SK-N-SH treated with all-trans-retinoic acid at 6 μM for 48 hours (cell line): Measurements from ENCODE around the gene LARGE1.

Source experiments
- BACH2 ChIP-seq: fragments of 250-450 bp; sonication (Bioruptor Pico); IDR thresholded peaks from 2 replicates; pipeline ENCODE4 v1.9.0; 2021; ENCODE audit warnings: mild to moderate bottlenecking, borderline replicate concordance
- CSDC2 ChIP-seq: fragments of 250-450 bp; sonication (Bioruptor Pico); IDR thresholded peaks from 2 replicates; pipeline ENCODE4 v1.5.0; 2020; ENCODE audit warnings: mild to moderate bottlenecking, moderate library complexity
- ISL1 ChIP-seq: fragments of 250-450 bp; sonication (Bioruptor Pico); IDR thresholded peaks from 2 replicates; pipeline ENCODE4 v2.1.2; 2022; ENCODE audit warnings: mild to moderate bottlenecking, moderate library complexity
- RARB ChIP-seq: fragments of 250-450 bp; sonication (Bioruptor Pico); IDR thresholded peaks from 2 replicates; pipeline ENCODE4 v1.8.0; 2021; ENCODE audit warnings: mild to moderate bottlenecking, moderate library complexity
- SNAI2 ChIP-seq: fragments of 250-450 bp; sonication (Bioruptor Pico); IDR thresholded peaks from 2 replicates; pipeline ENCODE4 v1.5.0; 2020; ENCODE audit warnings: mild to moderate bottlenecking, moderate library complexity
- TCF4 ChIP-seq: fragments of 250-450 bp; sonication (Bioruptor Pico); IDR thresholded peaks from 2 replicates; pipeline ENCODE4 v1.8.0; 2021; ENCODE audit warnings: mild to moderate bottlenecking, moderate library complexity, borderline replicate concordance
- TOX ChIP-seq: fragments of 250-450 bp; sonication (Bioruptor Pico); IDR thresholded peaks from 2 replicates; pipeline ENCODE4 v1.8.0; 2021; ENCODE audit warnings: mild to moderate bottlenecking, moderate library complexity, borderline replicate concordance
- ZFP30 ChIP-seq: fragments of 450-650 bp; formaldehyde crosslinking; IDR thresholded peaks from 2 replicates; pipeline ENCODE4 v1.5.0; 2022; ENCODE audit warnings: mild to moderate bottlenecking, moderate library complexity
- ZNF565 ChIP-seq: fragments of 450-650 bp; formaldehyde crosslinking; conservative IDR thresholded peaks from 2 replicates; pipeline ENCODE4 v1.5.0; 2020; ENCODE audit warnings: low read depth, mild to moderate bottlenecking, moderate library complexity
- TF ChIP-seq, protein P1 (sequence below): fragments of 250-450 bp; sonication (Bioruptor Pico); IDR thresholded peaks from 2 replicates; pipeline ENCODE4 v1.8.0; 2020; ENCODE audit warnings: mild to moderate bottlenecking, moderate library complexity, borderline replicate concordance
- TF ChIP-seq, protein P2 (sequence below): fragments of 250-450 bp; sonication (Bioruptor Pico); IDR thresholded peaks from 2 replicates; pipeline ENCODE4 v1.5.0; 2020; ENCODE audit warnings: mild to moderate bottlenecking, moderate library complexity

DNA sequence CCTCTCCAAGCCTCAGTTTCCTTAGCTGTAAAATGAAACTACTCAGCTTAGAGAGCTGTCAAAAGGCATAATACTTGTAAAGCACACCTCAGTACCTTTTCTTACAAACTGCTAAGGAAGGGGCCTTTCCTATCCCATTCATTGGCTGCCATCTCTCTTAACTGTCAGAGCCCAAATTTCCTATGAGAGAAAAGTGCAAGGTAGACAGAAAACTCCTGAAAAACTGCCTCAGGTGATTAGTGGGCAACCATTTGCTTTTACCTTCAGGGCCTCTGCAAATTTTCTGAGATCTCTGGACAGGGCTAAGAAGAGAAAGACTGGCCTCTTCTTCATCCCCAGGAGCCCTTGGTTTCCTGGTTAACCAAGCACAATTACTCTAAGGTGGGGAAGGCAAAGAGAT lies 13.8 kb downstream of the LARGE1 start:
- TF ChIP-seq, protein P1, sequence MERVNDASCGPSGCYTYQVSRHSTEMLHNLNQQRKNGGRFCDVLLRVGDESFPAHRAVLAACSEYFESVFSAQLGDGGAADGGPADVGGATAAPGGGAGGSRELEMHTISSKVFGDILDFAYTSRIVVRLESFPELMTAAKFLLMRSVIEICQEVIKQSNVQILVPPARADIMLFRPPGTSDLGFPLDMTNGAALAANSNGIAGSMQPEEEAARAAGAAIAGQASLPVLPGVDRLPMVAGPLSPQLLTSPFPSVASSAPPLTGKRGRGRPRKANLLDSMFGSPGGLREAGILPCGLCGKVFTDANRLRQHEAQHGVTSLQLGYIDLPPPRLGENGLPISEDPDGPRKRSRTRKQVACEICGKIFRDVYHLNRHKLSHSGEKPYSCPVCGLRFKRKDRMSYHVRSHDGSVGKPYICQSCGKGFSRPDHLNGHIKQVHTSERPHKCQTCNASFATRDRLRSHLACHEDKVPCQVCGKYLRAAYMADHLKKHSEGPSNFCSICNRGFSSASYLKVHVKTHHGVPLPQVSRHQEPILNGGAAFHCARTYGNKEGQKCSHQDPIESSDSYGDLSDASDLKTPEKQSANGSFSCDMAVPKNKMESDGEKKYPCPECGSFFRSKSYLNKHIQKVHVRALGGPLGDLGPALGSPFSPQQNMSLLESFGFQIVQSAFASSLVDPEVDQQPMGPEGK = no peak
- no peak for TF ChIP-seq ISL1 (CRISPR knock-in tag)
- no peak for TF ChIP-seq RARB (CRISPR knock-in tag)
- TF ChIP-seq CSDC2 (CRISPR knock-in tag) = no peak
- no peak for TF ChIP-seq TCF4 (CRISPR knock-in tag)
- no peak for TF ChIP-seq SNAI2 (CRISPR knock-in tag)
- no peak for TF ChIP-seq ZFP30
- no peak for TF ChIP-seq ZNF565 (CRISPR knock-in tag)
- TF ChIP-seq BACH2 (CRISPR knock-in tag) = no peak
- TF ChIP-seq, protein P2, sequence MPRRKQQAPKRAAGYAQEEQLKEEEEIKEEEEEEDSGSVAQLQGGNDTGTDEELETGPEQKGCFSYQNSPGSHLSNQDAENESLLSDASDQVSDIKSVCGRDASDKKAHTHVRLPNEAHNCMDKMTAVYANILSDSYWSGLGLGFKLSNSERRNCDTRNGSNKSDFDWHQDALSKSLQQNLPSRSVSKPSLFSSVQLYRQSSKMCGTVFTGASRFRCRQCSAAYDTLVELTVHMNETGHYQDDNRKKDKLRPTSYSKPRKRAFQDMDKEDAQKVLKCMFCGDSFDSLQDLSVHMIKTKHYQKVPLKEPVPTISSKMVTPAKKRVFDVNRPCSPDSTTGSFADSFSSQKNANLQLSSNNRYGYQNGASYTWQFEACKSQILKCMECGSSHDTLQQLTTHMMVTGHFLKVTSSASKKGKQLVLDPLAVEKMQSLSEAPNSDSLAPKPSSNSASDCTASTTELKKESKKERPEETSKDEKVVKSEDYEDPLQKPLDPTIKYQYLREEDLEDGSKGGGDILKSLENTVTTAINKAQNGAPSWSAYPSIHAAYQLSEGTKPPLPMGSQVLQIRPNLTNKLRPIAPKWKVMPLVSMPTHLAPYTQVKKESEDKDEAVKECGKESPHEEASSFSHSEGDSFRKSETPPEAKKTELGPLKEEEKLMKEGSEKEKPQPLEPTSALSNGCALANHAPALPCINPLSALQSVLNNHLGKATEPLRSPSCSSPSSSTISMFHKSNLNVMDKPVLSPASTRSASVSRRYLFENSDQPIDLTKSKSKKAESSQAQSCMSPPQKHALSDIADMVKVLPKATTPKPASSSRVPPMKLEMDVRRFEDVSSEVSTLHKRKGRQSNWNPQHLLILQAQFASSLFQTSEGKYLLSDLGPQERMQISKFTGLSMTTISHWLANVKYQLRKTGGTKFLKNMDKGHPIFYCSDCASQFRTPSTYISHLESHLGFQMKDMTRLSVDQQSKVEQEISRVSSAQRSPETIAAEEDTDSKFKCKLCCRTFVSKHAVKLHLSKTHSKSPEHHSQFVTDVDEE = no peak
- no peak for TF ChIP-seq TOX (CRISPR knock-in tag)
